Endothelial cell of umbilical vein (primary cell): ENCODE measurements around the gene ATXN1. TPM values are rescaled to one million over a fixed set of nuclear protein-coding genes. Genes with fewer than 3 reads are reported as not detected.

Experiments
- BruUV-seq: library from RNA; stranded (reverse); fragments of 400-500 nt; replicated peaks from 2 replicates; lab custom pipeline; 2021; lab: Mats Ljungman, UMichigan
- CTCF ChIA-PET: fragments of 300-600, 350-600 bp; sonication (Branson Sonifier 250); formaldehyde crosslinking; loops from one replicate; lab custom pipeline; 2021; ENCODE audit warnings: antibody characterized with exemption, inconsistent platforms; lab: Charles Lee
- POLR2A ChIA-PET: fragments of 300-600, 350-600 bp; sonication (Branson Sonifier 250); formaldehyde crosslinking; loops from one replicate; lab custom pipeline; 2021; ENCODE audit warnings: antibody characterized with exemption, inconsistent platforms; lab: Charles Lee
- DNase-seq: peaks from one replicate; pipeline ENCODE4 v3.0.0-alpha.2; 2011; ENCODE audit warnings: low read depth, low spot score
- FAIRE-seq: peaks from 2 replicates; lab custom pipeline; 2011; peaks lifted over from hg19 to GRCh38; lab: Jason Lieb, UNC
- H2AFZ ChIP-seq: 2 replicates; pipeline ENCODE4 v1.6.0; 2012; ENCODE audit warnings: low read depth, low read length, control low read depth, inconsistent platforms
- H3K27ac ChIP-seq: 2 replicates; pipeline ENCODE4 v1.5.1; 2011; ENCODE audit warnings: low read depth, mild to moderate bottlenecking, control low read depth, low read length, moderate library complexity; ENCODE audit not compliant: insufficient read depth
- H3K27me3 ChIP-seq, 2 experiments: 2 replicates each; pipeline versions ENCODE4 v1.6.0 to v1.6.1; 2011; ENCODE audit warnings: low read length in 2 of 2, mixed read lengths in 1 of 2; ENCODE audit not compliant: control insufficient read depth in 2 of 2, insufficient read depth in 2 of 2
- H3K36me3 ChIP-seq, 2 experiments: 2 replicates in 1 of 2; 3 replicates in 1 of 2; pipeline ENCODE4 v1.5.1; 2011; ENCODE audit warnings: low read length in 2 of 2, mild to moderate bottlenecking in 1 of 2, moderate library complexity in 1 of 2; ENCODE audit not compliant: control insufficient read depth in 2 of 2, insufficient read depth in 2 of 2; ENCODE audit errors: extremely low read depth in 1 of 2
- H3K4me1 ChIP-seq: 3 replicates; pipeline ENCODE4 v1.5.1; 2011; ENCODE audit warnings: mild to moderate bottlenecking, low read length; ENCODE audit not compliant: control insufficient read depth, insufficient read depth; ENCODE audit errors: extremely low read depth
- H3K4me2 ChIP-seq: 2 replicates; pipeline ENCODE4 v1.6.1; 2011; ENCODE audit warnings: low read length, control low read depth, mixed read lengths; ENCODE audit not compliant: insufficient read depth
- H3K4me3 ChIP-seq, 3 experiments: fragments of 200-600 bp in 1 of 3; sonication (generic), shearing (Covaris generic) in 1 of 3; replicated peaks in 1 of 3; 2 replicates each; pipeline ENCODE4 v1.5.1; 2011 to 2016; ENCODE audit warnings: control low read depth in 3 of 3, low read length in 3 of 3, mild to moderate bottlenecking in 2 of 3, inconsistent platforms in 1 of 3, low read depth in 1 of 3, moderate library complexity in 1 of 3; ENCODE audit not compliant: insufficient read depth in 1 of 3
- H3K79me2 ChIP-seq: 2 replicates; pipeline ENCODE4 v1.6.0; 2012; ENCODE audit warnings: low read length, inconsistent platforms; ENCODE audit not compliant: control insufficient read depth, insufficient read depth
- H3K9ac ChIP-seq: replicated peaks from 2 replicates; pipeline ENCODE3; 2011; ENCODE audit warnings: low read length, control low read depth; ENCODE audit not compliant: insufficient read depth; ENCODE audit errors: extremely low read depth
- H3K9me1 ChIP-seq: replicated peaks from 3 replicates; pipeline ENCODE4 v1.6.0; 2011; ENCODE audit warnings: mild to moderate bottlenecking, low read length; ENCODE audit not compliant: control insufficient read depth, insufficient read depth; ENCODE audit errors: extremely low read depth
- H3K9me3 ChIP-seq: replicated peaks from 2 replicates; pipeline ENCODE4 v1.5.1; 2012; ENCODE audit warnings: low read length, inconsistent platforms; ENCODE audit not compliant: control insufficient read depth, insufficient read depth
- H4K20me1 ChIP-seq: replicated peaks from 2 replicates; pipeline ENCODE3; 2011; ENCODE audit warnings: mild to moderate bottlenecking, low read length; ENCODE audit not compliant: control insufficient read depth, insufficient read depth; ENCODE audit errors: extremely low read depth
- CTCF ChIP-seq, 2 donors: IDR thresholded peaks; 1 replicate in 1 of 2; 2 replicates in 1 of 2; pipeline ENCODE4 v1.5.1; 2011; ENCODE audit warnings: low read length in 2 of 2, mild to moderate bottlenecking in 2 of 2, moderate library complexity in 2 of 2, control low read depth in 1 of 2, inconsistent platforms in 1 of 2, low read depth in 1 of 2; ENCODE audit not compliant: insufficient read depth in 1 of 2; ENCODE audit errors: extremely low read depth in 1 of 2
- EZH2 ChIP-seq: IDR thresholded peaks from 2 replicates; pipeline ENCODE4 v1.6.1; 2012; ENCODE audit warnings: borderline replicate concordance, low read depth, mild to moderate bottlenecking, moderate library complexity, low read length, inconsistent platforms; ENCODE audit not compliant: severe bottlenecking
- FOS ChIP-seq: IDR thresholded peaks from 2 replicates; pipeline ENCODE4 v1.6.1; 2011; ENCODE audit warnings: mild to moderate bottlenecking, low read length, moderate library complexity, borderline replicate concordance; ENCODE audit not compliant: insufficient read depth
- GATA2 ChIP-seq: IDR thresholded peaks from 2 replicates; pipeline ENCODE4 v1.7.0; 2011; ENCODE audit warnings: low read depth, mild to moderate bottlenecking, moderate library complexity, mixed read lengths, low read length; ENCODE audit not compliant: insufficient read length, insufficient read depth
- JUN ChIP-seq: IDR thresholded peaks from 2 replicates; pipeline ENCODE4 v1.6.1; 2011; ENCODE audit warnings: borderline replicate concordance, low read depth; ENCODE audit not compliant: insufficient read length, insufficient read depth
- MAX ChIP-seq: IDR thresholded peaks from 2 replicates; pipeline ENCODE4 v1.6.1; 2011; ENCODE audit not compliant: insufficient read depth, insufficient read length
- MYC ChIP-seq: IDR thresholded peaks from one replicate; pipeline ENCODE4 v1.6.1; 2011; ENCODE audit warnings: mild to moderate bottlenecking, low read depth, low read length
- POLR2A ChIP-seq: IDR thresholded peaks from 2 replicates; pipeline ENCODE4 v1.6.1; 2012; ENCODE audit warnings: low read depth, mild to moderate bottlenecking, control low read depth, low read length
- POLR2AphosphoS5 ChIP-seq: IDR thresholded peaks from 2 replicates; pipeline ENCODE4 v1.6.1; 2012; ENCODE audit warnings: low read depth, mild to moderate bottlenecking, control low read depth, low read length, moderate library complexity; ENCODE audit not compliant: insufficient read depth
- dilution Hi-C: fragments of 300-500 bp; cut with MboI; formaldehyde crosslinking; loops from one replicate; pipeline ENCODE4 v1.15.0; 2019; ENCODE audit warnings: low sequenced_read_pairs; ENCODE audit not compliant: extremely low pct_ligation_motif_present
- intact Hi-C: fragments of 100-400 bp; cut with micrococcal nuclease; formaldehyde crosslinking; loops from one replicate; pipeline ENCODE4 v1.10.0; 2022
- polyA plus RNA-seq, 4 experiments: library from polyadenylated mRNA; depleted of rRNA in 3 of 4; stranded (reverse) in 3 of 4; unstranded in 1 of 4; fragments of >200 nt; gene quantifications; 2 replicates each; pipeline versions ENCODE4 v1.2.1 to v1.2.3, GENCODE V29; 2011 to 2012; ENCODE audit warnings: missing spikeins in 1 of 4
- total RNA-seq: library from RNA; stranded (reverse); gene quantifications from 2 replicates; pipeline ENCODE4 v1.2.3, GENCODE V29; 2021

The ATXN1 gene
- total and polyA plus RNA-seq, 2 donors (not counting 3 experiments of a cell fraction or from before 2014, with no cell fraction given) = 16.4 to 33.0 TPM

GRCh38 chr6:16408766-16409165 lies 352.5 kb downstream of the ATXN1 start:
- Histone ChIP-seq H3K4me2 (no peak overlapping the region), H4K20me1 (no peaks in the 10 kb centered on the region), H3K4me1 (no peaks in the 10 kb centered on the region), H3K9ac (no peak overlapping the region), H2AFZ (no peak overlapping the region), H3K9me1 (no peaks in the 10 kb centered on the region), H3K4me3 (no peak overlapping the region), H3K27me3 (no peaks in the 10 kb centered on the region), H3K79me2 (no peaks in the 10 kb centered on the region), H3K9me3 (no peaks in the 10 kb centered on the region), H3K27ac (no peak overlapping the region), H3K36me3 (no peaks in the 10 kb centered on the region)
- no TSS peak for BruUV-seq
- DNase-seq (no peak), FAIRE-seq (no peak)
- POLR2A ChIA-PET = no interaction called here
- dilution Hi-C loops (no loop called here), intact Hi-C loops (loop anchor here (1.0 to 2.0 kb wide), 3 partner anchors 69 to 362 kb away; no protein-coding TSS in a partner anchor)
- CTCF ChIA-PET = interaction anchor here (0.7 to 6.9 kb wide), 11 partner anchors 7 to 350 kb away, joined by 3 to 92 read pairs (median 5); no protein-coding TSS in a partner anchor
- TF ChIP-seq POLR2A = no peak
- TF ChIP-seq FOS = no peak
- no peak for TF ChIP-seq MAX
- no peak for TF ChIP-seq CTCF (IDR thresholded peaks at IDR 0.05; ENCODE audit: extremely low read depth in 1 of 2, insufficient read depth in 1 of 2, low read depth in 1 of 2, low read length in 2 of 2)

- no peaks in the 10 kb centered on the region for H3K4me1 ChIP-seq
- TF ChIP-seq MYC (no peak), CTCF (IDR thresholded peaks at IDR 0.05; ENCODE audit: extremely low read depth in 1 of 2, insufficient read depth in 1 of 2, low read depth in 1 of 2, low read length in 2 of 2) (no peak), POLR2A (no peak), MAX (no peak), GATA2 (no peak), JUN (no peak), POLR2AphosphoS5 (no peak), FOS (no peak), EZH2 (no peak)
- no peak overlapping the region for H3K4me2 ChIP-seq
- no peaks in the 10 kb centered on the region for H4K20me1 ChIP-seq
- CTCF ChIA-PET = interaction anchor here (1.4 to 6.9 kb wide), 4 partner anchors 68 to 90 kb away, joined by 3 to 92 read pairs (median 6); no protein-coding TSS in a partner anchor
- FAIRE-seq (no peak), DNase-seq (no peak)
- intact Hi-C loops (no loop called here), dilution Hi-C loops (no loop called here)
- no peak overlapping the region for H2AFZ ChIP-seq
- no peak overlapping the region for H3K4me3 ChIP-seq
- no peaks in the 10 kb centered on the region for H3K27me3 ChIP-seq
- no TSS peak for BruUV-seq
- H3K36me3 ChIP-seq = no peaks in the 10 kb centered on the region
- POLR2A ChIA-PET = no interaction called here
- no peak overlapping the region for H3K27ac ChIP-seq
- no peaks in the 10 kb centered on the region for H3K9me1 ChIP-seq
- no peaks in the 10 kb centered on the region for H3K79me2 ChIP-seq
- H3K9ac ChIP-seq = no peak overlapping the region
- no peaks in the 10 kb centered on the region for H3K9me3 ChIP-seq
Measured at GRCh38 chr6:16406966-16407365, 354.3 kb downstream of the ATXN1 start.
